Lower leg skin (tissue), 3 donors: ENCODE results near the gene FRAS1.

Experiments
- CTCF ChIP-seq, 3 donors: fragments of 450-650 bp; IDR thresholded peaks; one replicate each; pipeline ENCODE4 v1.5.1; 2016; ENCODE audit warnings: antibody characterized with exemption in 3 of 3, mild to moderate bottlenecking in 3 of 3, moderate library complexity in 2 of 3
- POLR2A ChIP-seq, 2 donors: fragments of 450-650 bp; IDR thresholded peaks; one replicate each; pipeline ENCODE4 v1.6.1; 2016 to 2017; ENCODE audit warnings: antibody characterized with exemption in 2 of 2, mild to moderate bottlenecking in 1 of 2, moderate library complexity in 1 of 2

GRCh38 chr4:78478523-78478922, 421.4 kb downstream of the FRAS1 start:
- no peak for TF ChIP-seq CTCF (IDR thresholded peaks at IDR 0.05)
- no peak for TF ChIP-seq POLR2A (IDR thresholded peaks at IDR 0.05)
